HG02798 (cell line): ENCODE results near the gene UBXN11.

Source experiments
- ATAC-seq: cut with Tn5 transposase; IDR thresholded peaks from one replicate; pipeline ENCODE4 v1.9.1; 2021; ENCODE audit warnings: mild to moderate bottlenecking; ENCODE audit not compliant: unreplicated experiment, poor library complexity

Gene UBXN11, protein sequence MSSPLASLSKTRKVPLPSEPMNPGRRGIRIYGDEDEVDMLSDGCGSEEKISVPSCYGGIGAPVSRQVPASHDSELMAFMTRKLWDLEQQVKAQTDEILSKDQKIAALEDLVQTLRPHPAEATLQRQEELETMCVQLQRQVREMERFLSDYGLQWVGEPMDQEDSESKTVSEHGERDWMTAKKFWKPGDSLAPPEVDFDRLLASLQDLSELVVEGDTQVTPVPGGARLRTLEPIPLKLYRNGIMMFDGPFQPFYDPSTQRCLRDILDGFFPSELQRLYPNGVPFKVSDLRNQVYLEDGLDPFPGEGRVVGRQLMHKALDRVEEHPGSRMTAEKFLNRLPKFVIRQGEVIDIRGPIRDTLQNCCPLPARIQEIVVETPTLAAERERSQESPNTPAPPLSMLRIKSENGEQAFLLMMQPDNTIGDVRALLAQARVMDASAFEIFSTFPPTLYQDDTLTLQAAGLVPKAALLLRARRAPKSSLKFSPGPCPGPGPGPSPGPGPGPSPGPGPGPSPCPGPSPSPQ

DNA sequence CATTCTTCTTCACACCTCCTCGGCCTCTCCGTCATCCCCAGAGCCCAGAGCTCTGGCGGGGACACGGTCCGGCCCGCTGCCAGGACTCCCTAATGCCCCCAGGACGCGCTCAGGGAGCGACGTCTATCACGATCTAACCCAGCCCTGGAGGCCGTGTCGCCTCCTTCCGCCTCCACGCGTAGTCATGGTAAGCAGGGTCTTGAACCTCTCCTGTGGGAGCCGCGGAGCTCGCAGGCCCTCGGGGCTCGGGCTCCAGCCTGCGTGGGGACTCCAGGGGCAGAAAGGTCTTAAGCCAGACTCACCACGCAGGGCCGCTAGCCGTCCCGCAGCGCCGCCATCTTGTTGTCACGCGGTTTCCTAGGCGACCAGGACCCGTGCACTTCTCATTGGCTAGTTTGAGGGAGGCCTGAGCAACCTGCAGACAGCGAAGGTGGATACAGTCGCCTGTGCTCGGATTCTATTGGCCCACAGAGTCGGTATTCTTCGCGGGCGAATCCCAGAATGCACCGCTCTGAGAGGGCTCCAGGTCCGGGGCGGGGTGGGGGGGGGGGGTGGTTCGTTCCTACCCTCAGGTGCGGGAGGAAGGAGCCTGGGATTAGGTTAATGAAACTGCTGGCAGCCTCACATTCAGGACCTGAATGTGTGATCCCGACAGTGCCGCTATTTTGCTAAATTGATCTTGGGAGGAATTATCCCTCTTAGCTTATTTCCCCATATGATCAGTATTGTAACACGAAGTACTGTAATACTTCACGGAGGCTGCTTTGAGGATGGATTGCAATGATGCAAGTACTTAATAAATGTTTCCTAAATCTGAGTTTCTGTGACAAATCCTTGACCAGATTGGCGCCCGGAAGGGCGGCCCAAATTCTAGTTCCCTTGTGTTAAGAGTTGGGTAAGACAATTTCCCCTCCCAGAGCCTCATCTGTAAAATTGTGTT lies at the start of gene UBXN11:
TSS of gene UBXN11 (minus strand) at position 347 of the 940 bp plus-strand sequence. CDS start 3,753 bp downstream, outside the sequence.
- ATAC-seq = peak; percentile 100

DNA sequence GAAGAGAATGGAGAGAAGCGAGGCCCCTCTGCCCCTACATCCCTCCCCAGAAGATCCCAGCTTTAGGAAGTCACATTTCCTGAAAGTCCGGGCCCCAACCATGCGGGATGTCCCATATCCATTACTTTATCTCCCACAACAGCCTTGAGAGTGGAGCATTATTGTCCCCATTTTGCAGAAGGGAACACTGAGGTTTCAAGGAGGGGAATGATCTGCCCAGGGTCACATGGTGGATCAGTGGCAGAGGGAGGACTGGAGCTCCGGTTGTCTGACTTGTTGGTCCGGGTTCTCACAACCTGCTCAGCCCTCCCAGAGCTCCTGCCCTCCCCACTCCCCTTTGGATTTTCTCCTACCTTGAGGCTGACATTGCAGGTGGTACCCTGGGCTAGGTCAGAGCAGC lies 49.7 kb upstream of the UBXN11 start:
- ATAC-seq = no peak

DNA sequence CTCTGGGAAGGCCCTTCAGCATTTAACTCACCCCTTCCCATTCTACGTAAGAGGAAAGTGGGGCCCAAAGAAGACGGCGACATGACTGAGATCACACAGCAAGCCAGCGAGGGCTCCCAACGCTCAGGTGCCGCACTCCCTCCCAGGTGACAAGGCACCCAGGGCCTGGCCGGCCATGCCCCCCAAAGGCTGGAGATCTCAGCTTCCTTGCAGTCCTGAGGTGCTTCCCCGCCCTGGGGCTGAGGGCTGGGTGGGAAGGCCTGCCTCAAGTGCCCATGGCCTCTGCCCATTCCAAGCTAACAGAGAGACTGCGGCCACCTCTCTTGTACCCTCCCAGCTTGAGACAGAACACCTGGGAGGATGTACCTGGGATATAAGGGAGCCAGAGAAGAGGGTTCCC lies 48.5 kb upstream of the UBXN11 start:
- no peak for ATAC-seq

DNA sequence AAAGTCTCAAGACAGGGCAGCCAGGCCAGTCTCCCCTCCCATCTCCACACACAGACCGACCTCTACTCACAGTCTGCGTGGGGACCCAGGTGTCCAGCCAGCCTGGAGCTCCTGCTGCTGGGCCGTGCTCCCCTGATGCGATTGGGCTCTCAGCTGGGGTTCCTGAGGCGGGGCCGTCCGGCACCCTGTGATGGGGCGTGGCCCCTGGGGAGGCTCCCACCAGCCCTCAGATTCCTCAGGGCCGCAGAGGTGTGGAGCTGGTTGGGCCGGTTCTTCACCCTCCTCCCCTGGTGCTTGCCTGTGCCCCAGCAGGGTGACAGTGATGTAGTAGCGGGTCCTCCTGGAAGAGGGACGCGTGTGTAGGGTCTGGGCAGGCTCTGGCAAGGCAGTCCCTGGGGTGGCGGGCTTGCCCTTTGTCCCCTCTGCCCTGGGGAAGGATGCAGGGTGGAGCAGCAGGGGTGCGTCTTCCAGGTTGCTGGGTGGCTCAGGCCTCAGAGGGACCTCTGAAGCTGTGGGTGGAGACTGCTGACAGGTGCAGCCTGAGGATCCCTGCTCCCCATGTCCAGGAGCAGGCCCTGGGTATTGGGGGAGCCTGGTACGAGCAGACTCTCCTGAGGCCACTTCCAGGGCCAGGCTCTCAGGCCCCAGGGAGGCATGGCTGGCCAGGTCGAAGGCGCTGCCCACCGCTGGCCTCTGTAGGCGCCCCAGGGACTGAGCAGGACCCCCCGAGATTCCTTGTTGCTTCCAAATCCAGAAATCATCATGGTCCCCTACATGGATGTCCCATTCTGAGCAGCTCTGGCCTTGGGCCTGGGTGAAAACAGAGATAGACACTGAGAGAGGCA lies 47.8 kb upstream of the UBXN11 start, which contains the start of gene CRYBG2:
TSS of gene CRYBG2 (minus strand) at position 155 of the 845 bp plus-strand sequence. CDS start 7,473 bp downstream, outside the sequence.
- no peak for ATAC-seq

DNA sequence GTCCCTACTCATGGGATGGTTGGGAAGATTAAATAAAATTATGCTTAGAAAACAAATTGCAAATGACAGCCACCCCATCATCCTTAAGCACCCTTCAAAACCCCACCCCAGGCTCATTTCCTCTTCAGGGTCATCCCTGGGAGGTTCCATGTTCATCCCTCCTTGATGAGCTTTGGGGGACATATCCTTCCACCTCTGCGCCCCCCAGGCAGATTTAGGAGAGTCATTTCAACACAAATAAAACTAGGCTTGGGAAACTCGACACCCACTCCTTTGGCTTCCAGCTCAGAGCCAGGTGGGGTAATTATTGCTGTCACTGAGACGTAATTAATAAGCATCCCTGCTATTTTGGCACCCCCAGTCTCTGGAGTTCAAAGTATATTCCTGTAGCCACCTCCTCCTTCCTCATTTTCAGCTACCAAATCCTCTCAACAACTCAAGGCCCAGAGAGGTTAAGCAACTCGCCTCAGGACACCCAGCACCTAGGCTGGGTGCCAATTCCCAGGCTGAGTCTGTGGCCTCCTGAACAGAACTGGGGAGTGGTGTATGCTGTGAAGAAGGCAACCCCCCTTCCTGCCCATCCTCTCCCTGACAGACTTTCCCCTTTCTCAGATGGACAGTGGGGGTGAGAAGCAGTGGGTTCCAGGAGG lies 46.9 kb upstream of the UBXN11 start:
- no peak for ATAC-seq

DNA sequence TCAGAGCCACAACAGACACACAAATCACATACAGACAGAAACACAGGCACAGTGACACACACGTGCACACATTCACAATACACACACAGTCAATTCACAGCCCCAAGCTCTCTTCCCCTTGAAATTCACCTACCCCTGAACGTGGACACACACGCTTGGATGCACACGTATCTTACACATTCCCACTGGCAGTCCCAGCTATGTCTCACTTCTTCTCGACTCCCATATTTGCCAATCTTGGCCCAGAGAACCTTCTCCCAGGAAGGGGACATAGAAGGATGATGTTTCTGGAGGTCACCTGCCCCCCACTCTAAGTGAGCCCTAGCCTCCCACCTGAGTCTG lies 45.9 kb upstream of the UBXN11 start:
- ATAC-seq = no peak

DNA sequence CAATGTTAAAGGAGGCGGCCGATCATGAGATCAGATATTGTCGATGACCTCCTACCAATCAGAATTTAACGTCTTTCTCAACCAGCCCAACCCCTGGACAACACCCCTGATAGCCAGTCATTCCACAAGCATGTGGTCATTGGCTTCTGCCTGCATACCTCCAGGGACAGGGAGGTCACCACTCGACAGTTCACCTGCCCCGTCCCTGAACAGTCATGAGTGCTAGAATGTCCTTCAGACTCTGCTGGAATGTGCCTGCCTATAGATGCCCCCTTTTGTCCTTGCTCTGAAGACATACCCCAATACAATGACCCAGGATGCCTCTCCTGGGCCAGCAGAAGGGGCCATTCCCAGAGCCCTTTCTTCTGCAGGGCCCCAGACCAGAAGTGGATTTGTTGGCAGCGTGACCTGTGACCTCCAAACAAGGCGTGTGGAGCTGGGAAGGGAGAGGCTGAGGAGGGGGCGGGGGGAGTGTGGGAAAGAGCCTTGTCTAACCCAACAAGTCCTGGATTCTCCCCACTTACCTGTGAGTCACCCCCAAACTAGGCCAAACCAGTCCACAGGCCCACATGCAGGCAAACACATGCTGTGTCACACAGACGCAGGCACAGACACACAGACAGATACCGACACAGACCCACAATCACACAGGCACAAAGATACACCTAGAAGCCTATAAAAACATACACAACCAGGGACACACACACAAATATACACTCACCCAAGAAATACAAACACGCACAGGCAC lies 45.3 kb upstream of the UBXN11 start:
- ATAC-seq = no peak

DNA sequence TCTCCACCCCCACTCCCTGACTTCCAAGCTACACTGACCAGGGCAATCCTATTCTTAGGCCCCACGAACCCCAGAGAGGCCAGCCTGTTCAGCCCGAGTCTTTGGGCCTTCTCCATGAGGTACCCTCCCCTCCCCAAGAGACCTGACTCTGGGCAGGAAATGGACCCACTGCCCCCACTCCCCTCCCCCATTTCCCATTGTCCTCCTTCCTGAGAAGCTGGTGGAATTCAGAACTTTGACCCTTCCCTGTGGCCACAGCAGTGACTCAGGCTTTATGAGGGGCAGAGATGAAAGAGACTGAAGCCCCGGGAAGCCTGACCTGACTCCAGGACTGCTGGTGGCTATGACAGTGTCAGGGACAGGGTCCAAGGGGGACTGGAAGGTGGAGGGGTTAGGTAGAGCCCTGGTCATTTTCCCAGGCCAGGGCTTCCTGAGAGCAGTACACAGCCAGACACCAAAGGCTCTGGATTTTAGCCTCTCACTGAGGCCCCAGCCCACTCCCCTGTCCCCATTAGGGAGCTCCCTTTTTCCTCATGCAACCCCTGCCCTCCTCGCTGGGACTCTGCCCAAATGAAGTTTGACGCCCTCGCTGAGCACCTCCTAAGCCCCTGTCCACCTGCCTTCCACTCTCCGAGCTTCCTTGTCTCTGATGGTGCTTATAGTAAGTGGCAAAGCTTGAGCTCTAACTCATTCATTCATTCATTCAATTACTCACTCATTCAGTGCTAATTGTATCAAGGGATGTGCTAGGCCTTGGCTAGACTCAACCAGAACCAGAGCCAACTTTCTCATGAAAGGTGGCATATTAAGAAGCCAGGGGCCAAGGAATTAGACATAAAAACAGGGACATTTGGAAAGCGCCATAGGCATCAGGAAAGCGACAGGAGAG lies 44.5 kb upstream of the UBXN11 start:
- ATAC-seq = no peak

DNA sequence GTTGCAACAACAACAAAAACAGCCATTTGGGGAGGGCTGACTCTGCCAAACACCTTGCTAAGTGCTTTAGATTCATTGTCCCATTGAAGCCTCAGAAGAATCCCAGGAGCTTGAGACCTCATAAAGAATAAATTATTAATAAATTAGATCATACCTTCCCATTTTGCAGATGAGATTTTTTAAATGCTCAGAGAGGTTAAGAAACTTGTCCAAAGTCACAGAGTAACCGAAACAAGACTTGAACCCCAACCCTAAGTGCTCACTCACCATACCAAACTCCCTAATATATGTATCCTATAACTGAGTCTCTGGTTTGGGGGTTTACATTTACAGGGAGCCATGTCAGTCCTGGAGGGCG lies 43.9 kb upstream of the UBXN11 start:
- ATAC-seq = no peak

DNA sequence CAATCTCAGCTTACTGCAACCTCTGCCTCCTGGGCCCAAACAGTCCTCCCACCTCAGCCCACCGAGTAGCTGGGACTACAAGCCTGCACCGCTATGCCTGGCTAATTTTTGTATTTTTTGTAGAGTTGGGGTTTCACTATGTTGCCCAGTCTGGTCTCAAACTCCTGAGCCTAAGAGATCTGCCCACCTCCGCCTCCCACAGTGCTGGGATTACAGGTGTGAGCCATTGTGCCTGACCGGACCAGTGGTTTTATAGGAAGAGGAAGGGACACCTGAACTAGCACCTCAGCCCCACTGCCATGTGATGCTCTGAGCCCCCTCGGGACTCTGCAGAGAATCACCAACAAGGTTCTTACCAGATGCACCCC lies 43.4 kb upstream of the UBXN11 start:
- no peak for ATAC-seq

DNA sequence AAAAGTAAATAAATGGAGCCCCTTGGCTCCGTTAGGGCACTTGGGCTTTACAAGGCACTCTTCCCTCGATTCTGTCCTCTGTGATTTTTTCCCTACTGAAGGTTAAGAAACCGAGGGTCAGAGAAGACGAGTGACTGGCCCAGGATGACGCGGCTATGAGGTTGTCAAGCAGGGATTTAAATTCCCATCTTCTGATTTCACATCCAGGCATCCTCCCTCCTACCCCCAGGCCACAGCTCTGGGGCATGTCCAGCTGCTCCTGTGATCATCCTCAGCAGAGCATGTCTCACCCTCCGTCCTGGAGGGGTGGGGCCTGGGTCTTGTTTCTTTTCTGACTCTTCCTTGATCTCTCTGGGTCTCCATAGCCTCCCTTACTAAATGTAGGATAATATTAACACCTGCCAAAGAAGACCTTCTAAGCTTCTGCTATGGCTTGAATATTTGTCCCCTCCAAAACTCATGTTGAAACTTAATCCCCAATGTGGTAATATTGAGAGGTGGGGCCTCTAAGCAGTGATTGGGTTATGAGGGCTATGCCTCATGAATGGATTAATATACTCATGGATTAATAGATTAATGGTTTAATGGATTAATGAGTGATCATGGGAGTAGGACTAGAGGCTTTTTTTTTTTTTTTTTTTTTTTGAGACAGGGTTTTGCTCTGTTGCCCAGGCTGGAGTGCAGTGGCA lies 42.9 kb upstream of the UBXN11 start:
- no peak for ATAC-seq

DNA sequence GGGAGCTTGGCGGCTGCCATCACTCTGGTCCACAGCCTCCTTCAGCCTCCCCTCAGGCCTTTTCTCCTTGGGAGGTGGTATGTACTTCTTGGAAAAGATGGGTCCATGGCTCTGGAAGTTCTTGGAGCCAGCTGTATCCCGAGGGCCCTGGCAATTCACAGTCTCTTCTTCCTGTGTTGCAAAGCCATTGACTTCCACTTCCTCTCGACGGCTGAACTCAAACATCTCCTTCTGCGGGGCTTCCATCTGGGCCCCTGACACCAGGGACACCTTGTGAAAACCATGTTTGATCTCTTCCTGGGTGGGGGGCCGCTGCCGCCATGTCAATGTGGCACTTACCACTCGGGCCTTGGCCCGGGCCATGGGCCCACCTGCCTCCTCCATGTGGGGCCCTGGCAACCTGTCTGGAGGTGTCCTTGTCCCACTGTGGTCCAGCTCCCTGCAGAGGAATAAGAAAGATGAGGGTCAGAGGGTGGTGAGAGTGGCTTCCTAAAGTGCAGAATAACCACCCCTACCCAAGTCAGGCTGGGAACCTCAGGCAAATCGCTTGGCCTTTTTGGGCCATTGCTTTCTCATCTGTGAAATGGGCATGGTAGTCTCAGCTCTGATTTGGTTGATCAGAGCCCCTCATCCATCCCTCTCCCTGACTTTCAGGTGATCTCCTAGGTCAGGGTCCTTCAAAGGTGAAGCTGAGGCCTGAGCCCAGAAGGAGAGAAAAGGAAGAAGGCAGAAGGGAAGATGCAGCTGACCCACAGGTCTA lies 40.0 kb upstream of the UBXN11 start:
- ATAC-seq = no peak

DNA sequence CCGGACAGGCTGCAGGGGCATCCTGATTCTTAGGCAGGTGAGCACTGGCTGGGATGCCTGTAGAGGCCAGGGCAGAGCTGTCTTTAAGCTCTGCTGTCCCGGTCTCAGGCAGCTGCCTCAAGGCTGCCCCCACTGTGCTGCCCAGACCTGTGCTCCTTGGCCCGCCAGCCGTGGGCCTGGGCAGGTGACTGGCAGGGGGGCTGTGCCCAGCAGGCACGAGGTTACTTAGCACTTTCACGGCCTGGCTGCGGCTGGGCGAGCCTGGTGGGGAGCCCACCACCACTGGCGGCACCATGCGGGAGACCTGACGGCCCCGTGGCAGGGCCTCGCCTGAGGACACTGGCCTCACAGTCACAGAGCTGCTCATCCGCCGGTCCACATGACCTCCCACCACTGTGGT lies 39.3 kb upstream of the UBXN11 start:
- ATAC-seq = no peak

DNA sequence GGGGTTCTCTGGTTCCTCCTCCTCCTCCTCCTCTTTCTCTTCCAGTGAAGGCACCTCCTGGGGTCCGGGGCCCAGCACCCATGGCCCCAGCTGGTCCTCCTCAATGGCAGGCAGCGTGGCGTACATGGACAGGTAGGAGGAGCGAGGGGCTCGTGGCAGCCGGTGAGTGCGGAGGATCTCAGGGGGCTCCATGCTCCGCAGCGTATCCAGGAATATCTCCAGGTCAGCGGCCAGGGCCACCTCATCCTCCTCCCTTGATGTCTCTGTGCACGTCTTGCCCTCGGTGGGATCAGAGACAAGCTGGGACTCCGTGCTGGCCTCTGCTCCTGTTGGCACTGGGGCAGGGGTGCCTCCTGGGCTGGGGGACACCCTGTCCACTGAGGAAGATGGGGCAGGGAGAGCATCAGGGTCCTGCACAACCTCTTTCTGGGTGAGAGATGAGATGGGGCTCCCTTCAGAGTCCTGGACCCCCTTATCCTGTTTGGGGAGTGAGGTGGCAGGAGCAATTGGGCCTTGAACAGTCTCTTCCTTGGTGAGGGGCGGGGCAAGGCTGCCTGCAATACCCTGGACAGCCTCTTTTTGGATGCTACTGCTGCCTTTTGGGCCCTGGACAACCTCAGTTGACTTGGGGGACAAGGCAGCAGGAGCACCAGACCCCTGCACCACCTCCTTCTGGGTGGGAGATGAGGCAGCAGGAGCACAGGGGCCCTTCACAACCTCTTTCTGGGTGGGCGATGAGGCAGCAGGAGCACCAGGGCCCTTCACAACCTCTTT lies 37.9 kb upstream of the UBXN11 start:
- ATAC-seq = no peak

DNA sequence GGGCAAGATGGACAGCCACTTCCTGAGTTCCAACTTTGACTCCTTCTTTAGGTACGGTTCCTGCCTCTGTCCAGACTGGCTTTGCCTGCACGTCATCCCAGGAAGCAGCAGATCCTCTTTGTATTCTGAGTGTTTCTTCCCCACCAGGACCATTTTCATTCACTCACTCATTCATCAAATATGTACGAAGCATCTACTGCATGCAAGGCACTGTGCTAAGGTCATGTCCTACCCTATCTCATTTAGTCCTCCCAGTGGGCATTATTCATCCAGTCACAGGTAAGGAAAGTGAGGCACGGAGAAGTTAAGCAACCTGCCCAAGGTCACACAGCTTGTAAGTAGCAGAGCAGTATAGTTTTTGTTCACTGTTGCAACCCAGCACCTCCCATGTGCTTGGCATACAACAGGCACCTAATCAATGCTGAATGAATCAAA lies 33.6 kb upstream of the UBXN11 start:
- ATAC-seq = no peak

DNA sequence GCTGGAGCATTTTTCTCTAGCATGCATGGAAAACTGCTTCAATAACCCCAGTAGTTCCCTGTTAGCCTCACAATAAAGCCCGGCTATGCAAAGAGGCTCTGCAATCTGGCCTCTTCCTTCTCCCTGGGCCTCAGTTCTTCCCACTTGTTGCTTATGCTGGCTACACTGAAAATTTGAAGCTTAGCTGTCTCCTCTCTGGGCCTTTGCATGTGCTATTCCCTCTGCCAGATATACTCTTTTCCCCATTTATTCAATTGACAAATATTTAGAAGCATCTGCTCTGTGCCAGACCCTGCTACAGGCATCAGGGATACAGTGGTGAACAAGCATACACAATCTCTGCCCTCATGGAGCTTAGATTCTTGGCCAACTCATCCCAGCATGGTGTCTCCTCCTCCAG lies 32.2 kb upstream of the UBXN11 start:
- no peak for ATAC-seq
